Testis (tissue), 3 donors: ENCODE data around the gene MROH2A. TPM values are rescaled to one million over a fixed set of nuclear protein-coding genes. Genes with fewer than 3 reads are reported as not detected.

Experiments
- DNase-seq: peaks from one replicate; pipeline ENCODE4 v3.0.0-alpha.2; 2019
- H3K27ac ChIP-seq, 2 donors: fragments of 200-600 bp; sonication (generic); one replicate each; pipeline ENCODE4 v1.5.1; 2019
- H3K27me3 ChIP-seq: fragments of 200-600 bp; sonication (generic); one replicate; pipeline ENCODE4 v1.5.1; 2019
- H3K36me3 ChIP-seq: fragments of 200-600 bp; sonication (generic); one replicate; pipeline ENCODE4 v1.5.1; 2017; ENCODE audit warnings: low read depth; ENCODE audit errors: missing control alignments
- H3K4me1 ChIP-seq: fragments of 200-600 bp; sonication (generic); one replicate; pipeline ENCODE4 v1.5.1; 2019
- H3K4me3 ChIP-seq, 2 donors: fragments of 200-600 bp; sonication (generic); one replicate each; pipeline ENCODE4 v1.5.1; 2017 to 2019
- H3K9me3 ChIP-seq: fragments of 200-600 bp; sonication (generic); one replicate; pipeline ENCODE4 v1.5.1; 2017
- CTCF ChIP-seq, 3 experiments: fragments of 450-650 bp in 2 of 3; fragments of 200-600 bp in 1 of 3; sonication (generic) in 1 of 3; IDR thresholded peaks; one replicate each; pipeline ENCODE4 v1.5.1; 2016 to 2019; ENCODE audit warnings: antibody characterized with exemption in 3 of 3, mild to moderate bottlenecking in 2 of 3, moderate library complexity in 1 of 3
- POLR2A ChIP-seq: fragments of 450-650 bp; IDR thresholded peaks from one replicate; pipeline ENCODE4 v1.6.1; 2017; ENCODE audit warnings: antibody characterized with exemption, mild to moderate bottlenecking, moderate library complexity
- WGBS, 2 donors: methylation state at CpG; one replicate each; pipeline ENCODE4 v1.1.5; 2018; 5-methylcytosine and 5-hydroxymethylcytosine counted together
- intact Hi-C: fragments of 100-400 bp; cut with DNase I; formaldehyde crosslinking; loops from one replicate; pipeline ENCODE4 v1.15.1; 2023; ENCODE audit warnings: low total_unique reads
- polyA plus RNA-seq: library from polyadenylated mRNA; stranded (reverse); fragments of 350-450 nt; fragmentation: Illumina TruSeq; extraction: RNeasy Lipid Tissue Mini Kit (QIAGEN cat#74804); gene quantifications from one replicate; pipeline ENCODE4 v1.2.3, GENCODE V29; 2014; ENCODE audit warnings: low read depth, low replicate concordance; ENCODE audit not compliant: insufficient read depth
- total RNA-seq, 2 donors: library from RNA; depleted of rRNA; stranded (reverse); fragments of >200 nt; gene quantifications; one replicate each; pipeline ENCODE4 v1.2.3, GENCODE V29; 2016

The MROH2A gene
- total and polyA plus RNA-seq, 3 donors from 2014 or later, result 5.1 to 10.7 (median 5.3) TPM

DNA sequence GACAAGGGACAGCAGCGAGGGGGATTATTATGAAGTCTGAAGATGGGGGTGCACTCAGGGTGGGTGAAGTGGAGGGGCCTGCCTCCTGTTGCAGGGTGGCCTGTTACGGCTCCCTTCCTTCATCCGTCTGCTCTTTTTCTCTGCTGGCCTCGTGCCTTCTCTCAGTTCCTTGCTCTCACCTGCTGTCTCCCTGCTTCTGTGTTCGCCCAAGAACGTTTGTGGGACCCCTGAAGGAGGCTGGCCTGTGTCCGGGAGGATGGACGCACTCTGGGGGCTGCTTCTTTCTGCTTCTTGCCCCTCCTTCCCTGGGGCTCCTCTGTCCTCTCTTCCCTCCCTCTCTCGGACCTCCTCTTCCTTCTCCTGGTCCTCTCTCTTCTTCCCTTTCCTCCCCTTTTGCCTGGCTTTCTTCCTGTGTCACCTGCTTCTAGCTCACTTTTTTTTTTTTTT, 13.8 kb downstream of the MROH2A start:
- H3K9me3 ChIP-seq, result no peaks in the 10 kb centered on the region
- H3K4me1 ChIP-seq, result no peaks in the 10 kb centered on the region
- WGBS, 2 donors, result 71 to 76% methylated on average over 9 of the region's 9 CpGs
- H3K4me3 ChIP-seq, result no peak overlapping the region
- no peaks in the 10 kb centered on the region for H3K36me3 ChIP-seq
- no peaks in the 10 kb centered on the region for H3K27me3 ChIP-seq
- no peak for DNase-seq
- H3K27ac ChIP-seq, result no peak overlapping the region
- TF ChIP-seq POLR2A (no peak), CTCF (IDR thresholded peaks at IDR 0.05) (no peak)
- intact Hi-C loops, result no loop called here

DNA sequence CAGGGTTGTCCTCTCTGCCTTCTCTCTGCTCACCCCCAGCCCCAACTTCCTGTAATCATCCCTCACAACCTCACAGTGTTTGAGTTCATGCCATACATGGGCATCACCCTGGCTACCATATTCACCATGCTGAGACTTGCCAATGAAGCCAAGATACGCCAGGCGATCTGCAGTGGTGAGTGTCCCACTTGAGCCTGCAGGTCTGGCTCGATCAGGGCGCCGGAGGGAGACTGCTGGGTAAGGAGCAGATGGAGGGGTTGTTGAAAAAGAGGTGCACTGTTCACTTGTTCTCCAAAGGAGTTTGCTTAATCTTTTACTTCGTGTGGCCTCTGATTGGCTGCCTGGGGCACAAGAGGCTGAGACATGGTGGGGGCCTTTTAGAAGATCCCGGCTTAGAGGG, 14.6 kb downstream of the MROH2A start:
- H3K27ac ChIP-seq, result no peak overlapping the region
- no peaks in the 10 kb centered on the region for H3K27me3 ChIP-seq
- TF ChIP-seq POLR2A (no peak), CTCF (IDR thresholded peaks at IDR 0.05) (no peak)
- no peaks in the 10 kb centered on the region for H3K36me3 ChIP-seq
- no peaks in the 10 kb centered on the region for H3K9me3 ChIP-seq
- no peaks in the 10 kb centered on the region for H3K4me1 ChIP-seq
- no peak for DNase-seq
- no peak overlapping the region for H3K4me3 ChIP-seq
- 84 to 95% methylated on average over 7 of the region's 7 CpGs for WGBS, 2 donors
- intact Hi-C loops, result no loop called here

DNA sequence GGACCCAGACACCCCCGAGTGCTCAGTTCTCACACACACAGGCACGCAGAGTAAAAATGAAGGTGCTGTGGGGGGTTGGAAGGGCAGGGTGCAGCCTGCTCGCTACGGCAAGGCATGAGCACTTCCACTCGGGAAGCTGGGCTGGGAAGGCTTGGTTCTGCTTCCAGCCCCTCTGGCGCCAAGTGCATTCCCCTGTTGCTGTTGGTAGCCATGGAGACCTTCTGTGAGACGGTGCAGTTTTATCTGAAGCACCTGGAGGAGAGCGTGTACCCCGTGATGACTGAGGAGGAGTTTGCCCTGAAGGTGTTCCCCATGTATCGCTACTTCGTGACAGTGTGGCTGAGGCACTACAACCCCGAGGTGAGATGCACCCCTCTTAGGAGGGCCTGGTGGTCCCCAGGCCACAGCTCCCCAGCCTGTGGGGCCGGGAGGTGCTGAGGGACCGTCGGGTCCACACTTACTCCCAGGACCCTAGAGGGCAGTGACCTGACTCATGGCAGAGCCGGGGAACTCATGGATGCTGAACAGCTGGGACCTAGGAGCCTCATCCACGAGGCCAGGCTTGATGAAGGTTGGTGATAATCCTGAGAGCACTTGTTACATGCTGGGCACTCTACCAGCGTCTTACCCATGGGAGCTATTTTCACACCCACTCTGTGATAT, 15.5 kb downstream of the MROH2A start:
- Histone ChIP-seq H3K4me1 (no peaks in the 10 kb centered on the region), H3K27ac (no peak overlapping the region), H3K27me3 (no peaks in the 10 kb centered on the region), H3K36me3 (no peaks in the 10 kb centered on the region), H3K9me3 (no peaks in the 10 kb centered on the region), H3K4me3 (no peak overlapping the region)
- DNase-seq, result no peak
- no peak for TF ChIP-seq POLR2A
- no peak for TF ChIP-seq CTCF (IDR thresholded peaks at IDR 0.05)
- intact Hi-C loops, result no loop called here
- 67 to 78% methylated on average over 12 to 18 of the region's 18 CpGs for WGBS, 2 donors

GRCh38 chr2:233794128-233794658, 16.1 kb downstream of the MROH2A start:
- no peaks in the 10 kb centered on the region for H3K36me3 ChIP-seq

More at GRCh38 chr2:233794128-233794658, 16.1 kb downstream of the MROH2A start:
- 70 to 71% methylated on average over 5 to 17 of the region's 17 CpGs for WGBS, 2 donors
- intact Hi-C loops, result no loop called here
- Histone ChIP-seq H3K27me3 (no peaks in the 10 kb centered on the region), H3K4me3 (no peak overlapping the region), H3K4me1 (no peaks in the 10 kb centered on the region), H3K27ac (no peak overlapping the region), H3K9me3 (no peaks in the 10 kb centered on the region)
- TF ChIP-seq POLR2A (no peak), CTCF (IDR thresholded peaks at IDR 0.05) (no peak)
- peak; percentile 13 for DNase-seq
